MM.1S (cell line): ENCODE data around the gene PCDH9.

Experiments used
- DNase-seq: peaks from one replicate; pipeline ENCODE4 v3.0.0-alpha.2; 2015
- H2AFZ ChIP-seq: fragments of 300-600 bp; sonication (generic); 2 replicates; pipeline ENCODE4 v1.6.0; 2016; ENCODE audit warnings: antibody characterized with exemption, low read length
- H3F3A ChIP-seq: fragments of 300-600 bp; sonication (generic); 2 replicates; pipeline ENCODE4 v1.6.1; 2016; ENCODE audit warnings: mild to moderate bottlenecking, antibody characterized with exemption, low read length, moderate library complexity, mixed read lengths; ENCODE audit not compliant: insufficient read depth
- H3K27ac ChIP-seq: fragments of 300-600 bp; sonication (generic); 2 replicates; pipeline ENCODE4 v1.5.1; 2016; ENCODE audit warnings: mild to moderate bottlenecking, low read length
- H3K27me3 ChIP-seq: fragments of 300-600 bp; sonication (generic); replicated peaks from 2 replicates; pipeline ENCODE4 v1.6.0; 2016; ENCODE audit warnings: low read length; ENCODE audit not compliant: insufficient read depth
- H3K36me3 ChIP-seq: fragments of 300-600 bp; sonication (generic); replicated peaks from 2 replicates; pipeline ENCODE4 v1.6.1; 2016; ENCODE audit warnings: mild to moderate bottlenecking, low read length, mixed read lengths; ENCODE audit not compliant: insufficient read depth
- H3K4me1 ChIP-seq: fragments of 300-600 bp; sonication (generic); 2 replicates; pipeline ENCODE4 v1.6.1; 2016; ENCODE audit warnings: low read length, mixed read lengths
- H3K4me2 ChIP-seq: fragments of 300-600 bp; sonication (generic); 2 replicates; pipeline ENCODE4 v1.6.0; 2016; ENCODE audit warnings: low read depth, low read length
- H3K4me3 ChIP-seq: fragments of 300-600 bp; sonication (generic); 2 replicates; pipeline ENCODE4 v1.5.1; 2016; ENCODE audit warnings: low read length, mixed read lengths
- H3K79me2 ChIP-seq: fragments of 300-600 bp; sonication (generic); 2 replicates; pipeline ENCODE4 v1.6.1; 2016; ENCODE audit warnings: mixed run types, low read length, mixed read lengths
- H3K9ac ChIP-seq: fragments of 300-600 bp; sonication (generic); 2 replicates; pipeline ENCODE4 v1.6.1; 2016; ENCODE audit warnings: low read length, mixed read lengths
- H3K9me2 ChIP-seq: fragments of 300-600 bp; sonication (generic); replicated peaks from 2 replicates; pipeline ENCODE4 v1.6.1; 2016; ENCODE audit warnings: mild to moderate bottlenecking, low read length, mixed read lengths; ENCODE audit not compliant: insufficient read depth
- H3K9me3 ChIP-seq: fragments of 300-600 bp; sonication (generic); replicated peaks from 2 replicates; pipeline ENCODE4 v1.6.1; 2016; ENCODE audit warnings: mild to moderate bottlenecking, low read length, mixed read lengths; ENCODE audit not compliant: insufficient read depth
- H4K20me1 ChIP-seq: fragments of 300-600 bp; sonication (generic); 2 replicates; pipeline ENCODE4 v1.6.1; 2016; ENCODE audit warnings: mild to moderate bottlenecking, low read length, moderate library complexity, mixed read lengths; ENCODE audit not compliant: insufficient read depth
- EZH2 ChIP-seq: fragments of 300-600 bp; sonication (generic); optimal IDR thresholded peaks from 2 replicates; pipeline ENCODE3; 2017; ENCODE audit warnings: low read depth, mild to moderate bottlenecking, antibody characterized with exemption, low read length, mixed read lengths
- EZH2phosphoT487 ChIP-seq: fragments of 300-600 bp; sonication (generic); IDR thresholded peaks from 2 replicates; pipeline ENCODE4 v1.6.1; 2018; ENCODE audit warnings: antibody characterized with exemption, low read length
- TF ChIP-seq, protein P1 (sequence below): fragments of 300-600 bp; sonication (generic); IDR thresholded peaks from 2 replicates; pipeline ENCODE4 v1.5.1; 2016; ENCODE audit warnings: antibody characterized with exemption, low read length, mixed read lengths

The PCDH9 gene

DNA sequence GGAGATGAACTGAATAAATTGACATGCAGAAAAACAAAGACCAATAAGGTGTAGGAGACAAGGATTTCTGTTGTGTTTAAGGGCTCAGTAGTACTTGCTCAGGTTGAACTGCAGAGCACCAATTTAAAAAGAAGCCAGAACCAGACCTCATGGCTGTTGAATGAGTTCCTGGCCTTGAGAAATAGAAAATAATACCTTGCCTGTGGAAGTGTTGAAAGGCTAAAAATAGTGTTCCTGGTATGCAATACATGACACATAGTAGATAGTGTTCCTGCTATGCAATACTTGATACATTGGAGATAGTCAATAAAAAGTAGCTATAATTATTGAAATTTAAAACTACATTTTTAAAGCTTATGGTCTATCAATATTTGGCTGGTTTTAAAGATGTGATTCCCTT lies 595.8 kb downstream of the PCDH9 start:
- H2AFZ ChIP-seq = no peak overlapping the region
- H3K9ac ChIP-seq = no peak overlapping the region
- no peaks in the 10 kb centered on the region for H3K9me3 ChIP-seq
- H3K79me2 ChIP-seq = no peaks in the 10 kb centered on the region
- TF ChIP-seq, protein P1, sequence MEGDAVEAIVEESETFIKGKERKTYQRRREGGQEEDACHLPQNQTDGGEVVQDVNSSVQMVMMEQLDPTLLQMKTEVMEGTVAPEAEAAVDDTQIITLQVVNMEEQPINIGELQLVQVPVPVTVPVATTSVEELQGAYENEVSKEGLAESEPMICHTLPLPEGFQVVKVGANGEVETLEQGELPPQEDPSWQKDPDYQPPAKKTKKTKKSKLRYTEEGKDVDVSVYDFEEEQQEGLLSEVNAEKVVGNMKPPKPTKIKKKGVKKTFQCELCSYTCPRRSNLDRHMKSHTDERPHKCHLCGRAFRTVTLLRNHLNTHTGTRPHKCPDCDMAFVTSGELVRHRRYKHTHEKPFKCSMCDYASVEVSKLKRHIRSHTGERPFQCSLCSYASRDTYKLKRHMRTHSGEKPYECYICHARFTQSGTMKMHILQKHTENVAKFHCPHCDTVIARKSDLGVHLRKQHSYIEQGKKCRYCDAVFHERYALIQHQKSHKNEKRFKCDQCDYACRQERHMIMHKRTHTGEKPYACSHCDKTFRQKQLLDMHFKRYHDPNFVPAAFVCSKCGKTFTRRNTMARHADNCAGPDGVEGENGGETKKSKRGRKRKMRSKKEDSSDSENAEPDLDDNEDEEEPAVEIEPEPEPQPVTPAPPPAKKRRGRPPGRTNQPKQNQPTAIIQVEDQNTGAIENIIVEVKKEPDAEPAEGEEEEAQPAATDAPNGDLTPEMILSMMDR = no peak
- TF ChIP-seq EZH2 (no peak), EZH2phosphoT487 (no peak)
- H3K4me1 ChIP-seq = no peaks in the 10 kb centered on the region
- H3K27me3 ChIP-seq = no peaks in the 10 kb centered on the region
- H3F3A ChIP-seq = no peaks in the 10 kb centered on the region
- H3K27ac ChIP-seq = no peak overlapping the region
- H3K4me2 ChIP-seq = no peak overlapping the region
- H3K36me3 ChIP-seq = no peaks in the 10 kb centered on the region
- no peaks in the 10 kb centered on the region for H3K9me2 ChIP-seq
- H3K4me3 ChIP-seq = no peak overlapping the region
- DNase-seq = no peak
- no peaks in the 10 kb centered on the region for H4K20me1 ChIP-seq

- Histone ChIP-seq H3K9ac (no peak overlapping the region), H4K20me1 (no peaks in the 10 kb centered on the region), H3K9me3 (no peaks in the 10 kb centered on the region), H3K27ac (no peak overlapping the region), H3K36me3 (no peaks in the 10 kb centered on the region), H3K4me1 (no peaks in the 10 kb centered on the region), H3K4me3 (no peak overlapping the region), H3K27me3 (no peaks in the 10 kb centered on the region), H3K4me2 (no peak overlapping the region), H2AFZ (no peak overlapping the region), H3K9me2 (no peaks in the 10 kb centered on the region), H3F3A (no peaks in the 10 kb centered on the region), H3K79me2 (no peaks in the 10 kb centered on the region)
- TF ChIP-seq, protein P1 = no peak
- TF ChIP-seq EZH2phosphoT487 = no peak
- TF ChIP-seq EZH2 = no peak
- no peak for DNase-seq
These were observed 602.6 kb downstream of the PCDH9 start for GRCh38 chr13:66627512-66627911.

GRCh38 chr13:66624302-66624701 lies 605.8 kb downstream of the PCDH9 start:
- no peak overlapping the region for H3K9ac ChIP-seq
- no peaks in the 10 kb centered on the region for H3K9me2 ChIP-seq
- no peak overlapping the region for H2AFZ ChIP-seq
- H3K4me3 ChIP-seq = no peak overlapping the region
- H3F3A ChIP-seq = no peaks in the 10 kb centered on the region
- H3K9me3 ChIP-seq = no peaks in the 10 kb centered on the region
- H4K20me1 ChIP-seq = no peaks in the 10 kb centered on the region
- TF ChIP-seq EZH2phosphoT487 = no peak
- no peak for TF ChIP-seq EZH2
- TF ChIP-seq, protein P1 = no peak
- no peaks in the 10 kb centered on the region for H3K79me2 ChIP-seq
- no peaks in the 10 kb centered on the region for H3K4me1 ChIP-seq
- H3K4me2 ChIP-seq = no peak overlapping the region
- H3K27me3 ChIP-seq = no peaks in the 10 kb centered on the region
- no peak overlapping the region for H3K27ac ChIP-seq
- no peak for DNase-seq
- no peaks in the 10 kb centered on the region for H3K36me3 ChIP-seq
